Glomerular endothelial cell (primary cell): ENCODE measurements around the gene LRIG1. TPM values are rescaled to one million over a fixed set of nuclear protein-coding genes. Genes with fewer than 3 reads are reported as not detected.

Experiments used
- DNase-seq: peaks from one replicate; pipeline ENCODE4 v3.0.0-alpha.2; 2011; ENCODE audit warnings: low read depth, low spot score; ENCODE audit errors: extremely low read depth
- total RNA-seq: library from RNA; depleted of rRNA; stranded (reverse); fragments of >200 nt; gene quantifications from 2 replicates; pipeline ENCODE4 v1.2.3, GENCODE V29; 2015

LRIG1 gene
- total RNA-seq, 1 donor from 2014 or later, result 31.2 TPM

GRCh38 chr3:66451766-66452165, 49.1 kb downstream of the LRIG1 start:
- no peak for DNase-seq

GRCh38 chr3:66450390-66451022, 50.3 kb downstream of the LRIG1 start:
- DNase-seq, result no peak

GRCh38 chr3:66449411-66449974, 51.3 kb downstream of the LRIG1 start:
- DNase-seq, result no peak

- DNase-seq, result no peak
Measured at GRCh38 chr3:66444146-66444644, 56.6 kb downstream of the LRIG1 start.

GRCh38 chr3:66443118-66443803, 57.6 kb downstream of the LRIG1 start:
- no peak for DNase-seq

GRCh38 chr3:66442254-66443117, 58.3 kb downstream of the LRIG1 start:
- DNase-seq, result peak; percentile 37

GRCh38 chr3:66441692-66442091, 59.1 kb downstream of the LRIG1 start:
- no peak for DNase-seq

GRCh38 chr3:66441129-66441528, 59.7 kb downstream of the LRIG1 start:
- no peak for DNase-seq

GRCh38 chr3:66439666-66440344, 61.0 kb downstream of the LRIG1 start:
- DNase-seq, result no peak

GRCh38 chr3:66438046-66438445, 62.8 kb downstream of the LRIG1 start:
- DNase-seq, result no peak

GRCh38 chr3:66437341-66437929, 63.4 kb downstream of the LRIG1 start:
- no peak for DNase-seq

- DNase-seq, result no peak
Measured at GRCh38 chr3:66435989-66436388, 64.8 kb downstream of the LRIG1 start.

- no peak for DNase-seq
Measured at GRCh38 chr3:66434726-66435125, 66.1 kb downstream of the LRIG1 start.

- no peak for DNase-seq
Measured at GRCh38 chr3:66433522-66433782, 67.4 kb downstream of the LRIG1 start.

- DNase-seq, result no peak
Measured at GRCh38 chr3:66432767-66433521, 67.9 kb downstream of the LRIG1 start.

- DNase-seq, result no peak
Measured at GRCh38 chr3:66432041-66432766, 68.6 kb downstream of the LRIG1 start.

- DNase-seq, result no peak
Measured at GRCh38 chr3:66431494-66431893, 69.3 kb downstream of the LRIG1 start.

GRCh38 chr3:66430876-66431275, 69.9 kb downstream of the LRIG1 start:
- DNase-seq, result no peak

- peak; percentile 85 for DNase-seq
Measured at GRCh38 chr3:66428733-66429132, 72.1 kb downstream of the LRIG1 start.
